IMR-90 (cell line): Measurements from ENCODE around the gene ADGRG6. TPM values are rescaled to one million over a fixed set of nuclear protein-coding genes. Genes with fewer than 3 reads are reported as not detected.

Experiments
- ATAC-seq: fragments of 200-7000 bp; cut with Tn5 transposase; 2 replicates; pipeline ENCODE4 v1.9.1; 2020; ENCODE audit warnings: low read depth, mild to moderate bottlenecking, moderate library complexity
- BruUV-seq: library from RNA; stranded (reverse); fragments of 400-500 nt; replicated peaks from 2 replicates; lab custom pipeline; 2021; lab: Mats Ljungman, UMichigan
- CTCF ChIA-PET: fragments of 300-600 bp; formaldehyde crosslinking; extraction: SDS; loops from one replicate; lab custom pipeline; 2021; ENCODE audit warnings: antibody characterized with exemption; lab: Yijun Ruan, JAX
- POLR2A ChIA-PET: fragments of 300-600 bp; sonication (Branson Sonifier 250); formaldehyde crosslinking; loops from one replicate; lab custom pipeline; 2022; ENCODE audit warnings: antibody characterized with exemption; ENCODE audit not compliant: unreplicated experiment; lab: Charles Lee
- DNase-seq: peaks from one replicate; pipeline ENCODE4 v3.0.0; 2013
- H2AFZ ChIP-seq: replicated peaks from 2 replicates; pipeline ENCODE3; 2013; ENCODE audit warnings: low read length, mild to moderate bottlenecking; ENCODE audit not compliant: poor library complexity
- H2AK5ac ChIP-seq: 2 replicates; pipeline ENCODE4 v1.6.1; 2013; ENCODE audit warnings: low read depth, low read length, inconsistent platforms
- H2AK9ac ChIP-seq: replicated peaks from 2 replicates; pipeline ENCODE3; 2013; ENCODE audit warnings: mild to moderate bottlenecking, low read depth, low read length, moderate library complexity; ENCODE audit not compliant: poor library complexity
- H2BK120ac ChIP-seq: 2 replicates; pipeline ENCODE4 v1.6.1; 2013; ENCODE audit warnings: low read depth, low read length, inconsistent platforms
- H2BK15ac ChIP-seq: 3 replicates; pipeline ENCODE4 v1.6.1; 2013; ENCODE audit warnings: low read depth, low read length, inconsistent platforms
- H2BK20ac ChIP-seq: 2 replicates; pipeline ENCODE4 v1.6.1; 2013; ENCODE audit warnings: low read depth, mild to moderate bottlenecking, inconsistent platforms, low read length, moderate library complexity
- H2BK5ac ChIP-seq: 2 replicates; pipeline ENCODE4 v1.6.1; 2013; ENCODE audit warnings: mild to moderate bottlenecking, low read depth, low read length, inconsistent platforms; ENCODE audit not compliant: poor library complexity, severe bottlenecking
- H3K14ac ChIP-seq: replicated peaks from 2 replicates; pipeline ENCODE4 v1.6.1; 2013; ENCODE audit warnings: low read depth, low read length, inconsistent platforms
- H3K18ac ChIP-seq: 2 replicates; pipeline ENCODE4 v1.6.1; 2013; ENCODE audit warnings: low read depth, low read length, control low read depth
- H3K23ac ChIP-seq: 2 replicates; pipeline ENCODE4 v1.6.1; 2013; ENCODE audit warnings: low read depth, low read length, inconsistent platforms
- H3K27ac ChIP-seq: 2 replicates; pipeline ENCODE4 v1.5.1; 2013; ENCODE audit warnings: mild to moderate bottlenecking, control low read depth, low read length; ENCODE audit not compliant: insufficient read depth
- H3K27me3 ChIP-seq: 2 replicates; pipeline ENCODE4 v1.6.1; 2013; ENCODE audit warnings: low read length; ENCODE audit not compliant: control insufficient read depth, insufficient read depth
- H3K36me3 ChIP-seq: 2 replicates; pipeline ENCODE4 v1.6.1; 2013; ENCODE audit warnings: low read length, mixed read lengths; ENCODE audit not compliant: control insufficient read depth, insufficient read depth
- H3K4ac ChIP-seq: 2 replicates; pipeline ENCODE4 v1.6.1; 2013; ENCODE audit warnings: low read depth, low read length, inconsistent platforms
- H3K4me1 ChIP-seq: 2 replicates; pipeline ENCODE4 v1.6.1; 2013; ENCODE audit warnings: low read length, mixed read lengths; ENCODE audit not compliant: control insufficient read depth, insufficient read depth
- H3K4me2 ChIP-seq: 2 replicates; pipeline ENCODE4 v1.6.1; 2013; ENCODE audit warnings: low read depth, mild to moderate bottlenecking, control low read depth, low read length, moderate library complexity
- H3K4me3 ChIP-seq: 2 replicates; pipeline ENCODE4 v1.5.1; 2013; ENCODE audit warnings: low read depth, mild to moderate bottlenecking, control low read depth, low read length, moderate library complexity; ENCODE audit not compliant: insufficient read depth
- H3K56ac ChIP-seq: 2 replicates; pipeline ENCODE4 v1.6.1; 2013; ENCODE audit warnings: low read length, inconsistent platforms; ENCODE audit not compliant: insufficient read depth; ENCODE audit errors: extremely low read depth
- H3K79me1 ChIP-seq, 2 experiments: 2 replicates each; pipeline ENCODE4 v1.6.1; 2013; ENCODE audit warnings: low read length in 2 of 2, inconsistent platforms in 1 of 2, low read depth in 1 of 2
- H3K9ac ChIP-seq: 2 replicates; pipeline ENCODE4 v1.6.1; 2013; ENCODE audit warnings: low read depth, low read length, control low read depth
- H3K9me1 ChIP-seq: 2 replicates; pipeline ENCODE4 v1.6.1; 2013; ENCODE audit warnings: low read length, inconsistent platforms; ENCODE audit not compliant: insufficient read depth
- H3K9me3 ChIP-seq: 2 replicates; pipeline ENCODE4 v1.6.1; 2013; ENCODE audit warnings: low read length; ENCODE audit not compliant: control insufficient read depth, insufficient read depth
- H4K20me1 ChIP-seq: 2 replicates; pipeline ENCODE4 v1.6.1; 2013; ENCODE audit warnings: low read length, inconsistent platforms; ENCODE audit not compliant: insufficient read depth
- H4K5ac ChIP-seq: 2 replicates; pipeline ENCODE4 v1.6.1; 2013; ENCODE audit warnings: mild to moderate bottlenecking, low read depth, low read length, control low read depth
- H4K8ac ChIP-seq, 2 experiments: 2 replicates each; pipeline ENCODE4 v1.6.1; 2013; ENCODE audit warnings: low read depth in 2 of 2, low read length in 2 of 2, control low read depth in 1 of 2, inconsistent platforms in 1 of 2
- H4K91ac ChIP-seq: 2 replicates; pipeline ENCODE4 v1.6.1; 2013; ENCODE audit warnings: low read depth, low read length, inconsistent platforms; ENCODE audit not compliant: insufficient read depth
- CEBPB ChIP-seq: IDR thresholded peaks from 2 replicates; pipeline ENCODE4 v1.6.1; 2012; ENCODE audit warnings: low read depth, low read length, improper control_type of control experiment
- CTCF ChIP-seq: conservative IDR thresholded peaks from 2 replicates; pipeline ENCODE4 v1.5.1; 2012; ENCODE audit warnings: mild to moderate bottlenecking, low read depth, low read length, improper control_type of control experiment
- ELK1 ChIP-seq: fragments of 150-350 bp; IDR thresholded peaks from 2 replicates; pipeline ENCODE4 v1.6.1; 2016; ENCODE audit warnings: low read depth, mild to moderate bottlenecking, low read length, moderate library complexity, borderline replicate concordance
- FOS ChIP-seq: fragments of 150-350 bp; IDR thresholded peaks from 2 replicates; pipeline ENCODE4 v1.6.1; 2016; ENCODE audit warnings: low read depth, low read length
- MAFK ChIP-seq: IDR thresholded peaks from 2 replicates; pipeline ENCODE4 v1.6.1; 2012; ENCODE audit warnings: low read depth, low read length, improper control_type of control experiment
- MAZ ChIP-seq: IDR thresholded peaks from 2 replicates; pipeline ENCODE4 v1.6.1; 2012; ENCODE audit warnings: low read depth, mild to moderate bottlenecking, low read length, improper control_type of control experiment, moderate library complexity, borderline replicate concordance
- NFE2L2 ChIP-seq: fragments of 150-350 bp; IDR thresholded peaks from 2 replicates; pipeline ENCODE4 v1.6.1; 2016; ENCODE audit warnings: low read depth, mild to moderate bottlenecking, low read length
- RFX5 ChIP-seq: IDR thresholded peaks from 2 replicates; pipeline ENCODE4 v1.8.0; 2012; ENCODE audit warnings: low read depth, mild to moderate bottlenecking, low read length, moderate library complexity
- WGBS, 2 experiments: methylation state at CpG; one replicate each; pipeline versions ENCODE4 v1.1.5 to v1.1.7; 2013; ENCODE audit warnings: missing lambda C conversion rate in 2 of 2; ENCODE audit not compliant: insufficient read length in 1 of 2; ENCODE audit errors: extremely low coverage in 2 of 2; 5-methylcytosine and 5-hydroxymethylcytosine counted together
- dilution Hi-C: fragments of 300-500 bp; cut with HindIII; formaldehyde crosslinking; loops from one replicate; pipeline ENCODE4 v1.14.3; 2018; ENCODE audit warnings: low sequenced_read_pairs; ENCODE audit not compliant: unreplicated experiment
- in situ Hi-C: fragments of 300-500 bp; cut with MboI; formaldehyde crosslinking; loops from 3 replicates; pipeline ENCODE4 v1.14.3; 2019; ENCODE audit warnings: low sequenced_read_pairs, inconsistent platforms, mixed read lengths
- intact Hi-C: fragments of 100-400 bp; cut with micrococcal nuclease; formaldehyde crosslinking; loops from 2 replicates; pipeline ENCODE4 v1.10.0; 2022
- polyA plus RNA-seq, 3 experiments: library from polyadenylated mRNA; depleted of rRNA; stranded (reverse); fragments of >200 nt; gene quantifications; 2 replicates each; pipeline ENCODE4 v1.2.3, GENCODE V29; 2012; ENCODE audit warnings: low replicate concordance in 1 of 3
- total RNA-seq: library from RNA; depleted of rRNA; stranded (reverse); fragments of >200 nt; gene quantifications from 2 replicates; pipeline ENCODE4 v1.2.3, GENCODE V29; 2012

ADGRG6 gene
- total and polyA plus RNA-seq, 2 of the 4 experiments (the other 2 are of a cell fraction): 10.0 to 20.3 TPM

GRCh38 chr6:142339113-142339512 is 37.3 kb downstream of the ADGRG6 start:
- no peak overlapping the region for H2BK120ac ChIP-seq
- H3K4ac ChIP-seq: no peak overlapping the region
- in situ Hi-C loops (no loop called here), dilution Hi-C loops (no loop called here), intact Hi-C loops (no loop called here)
- CTCF ChIA-PET: no interaction called here
- no peak overlapping the region for H3K14ac ChIP-seq
- no peak overlapping the region for H3K9ac ChIP-seq
- ATAC-seq: no peak
- H4K8ac ChIP-seq: no peak overlapping the region
- no peak overlapping the region for H2AK9ac ChIP-seq
- no peak overlapping the region for H3K56ac ChIP-seq
- H3K27me3 ChIP-seq: no peaks in the 10 kb centered on the region
- TF ChIP-seq NFE2L2: no peak
- TF ChIP-seq MAFK: no peak
- no peak for TF ChIP-seq FOS
- no peak for TF ChIP-seq CTCF
- TF ChIP-seq ELK1: no peak
- no peak for TF ChIP-seq MAZ
- no peak for TF ChIP-seq CEBPB
- no peak for TF ChIP-seq RFX5
- H3K79me1 ChIP-seq: no peaks in the 10 kb centered on the region
- WGBS, 2 experiments: no CpG with 5 or more reads among the region's 2 CpGs
- no peak overlapping the region for H4K91ac ChIP-seq
- BruUV-seq: no TSS peak
- no peak for DNase-seq
- no peak overlapping the region for H2BK20ac ChIP-seq
- no peaks in the 10 kb centered on the region for H3K9me3 ChIP-seq
- H3K4me1 ChIP-seq: peaks cover 2% of the 10 kb centered on the region; the same call in 1 of the 2 replicates
- no peak overlapping the region for H2AFZ ChIP-seq
- no peaks in the 10 kb centered on the region for H4K20me1 ChIP-seq
- H3K9me1 ChIP-seq: no peaks in the 10 kb centered on the region
- no peaks in the 10 kb centered on the region for H3K36me3 ChIP-seq
- no peak overlapping the region for H2AK5ac ChIP-seq
- H2BK15ac ChIP-seq: no peak overlapping the region
- POLR2A ChIA-PET: no interaction called here
- H2BK5ac ChIP-seq: no peak overlapping the region
- no peak overlapping the region for H3K23ac ChIP-seq
- no peak overlapping the region for H3K27ac ChIP-seq
- no peak overlapping the region for H4K5ac ChIP-seq
- H3K4me3 ChIP-seq: no peak overlapping the region
- H3K4me2 ChIP-seq: no peak overlapping the region
- H3K18ac ChIP-seq: no peak overlapping the region
